Adrenal gland (tissue), 5 donors: ENCODE data around the gene HCN3.

Experiments
- POLR2A ChIP-seq, 2 donors: fragments of 450-650 bp; IDR thresholded peaks; one replicate each; pipeline ENCODE4 v1.6.1; 2017; ENCODE audit warnings: antibody characterized with exemption in 2 of 2, mild to moderate bottlenecking in 2 of 2, moderate library complexity in 1 of 2
- TF ChIP-seq, protein P1 (sequence below), 6 experiments: fragments of 450-650 bp in 4 of 6; fragments of 200-600 bp in 2 of 6; sonication (generic) in 1 of 6; IDR thresholded peaks; 1 replicate in 5 of 6; 2 replicates in 1 of 6; pipeline versions ENCODE4 v1.5.1 to v1.8.0; 2016 to 2021; ENCODE audit warnings: antibody characterized with exemption in 6 of 6, mild to moderate bottlenecking in 2 of 6, moderate library complexity in 1 of 6
- donor health status: DM: no; HTN: no; CAD: no.

DNA sequence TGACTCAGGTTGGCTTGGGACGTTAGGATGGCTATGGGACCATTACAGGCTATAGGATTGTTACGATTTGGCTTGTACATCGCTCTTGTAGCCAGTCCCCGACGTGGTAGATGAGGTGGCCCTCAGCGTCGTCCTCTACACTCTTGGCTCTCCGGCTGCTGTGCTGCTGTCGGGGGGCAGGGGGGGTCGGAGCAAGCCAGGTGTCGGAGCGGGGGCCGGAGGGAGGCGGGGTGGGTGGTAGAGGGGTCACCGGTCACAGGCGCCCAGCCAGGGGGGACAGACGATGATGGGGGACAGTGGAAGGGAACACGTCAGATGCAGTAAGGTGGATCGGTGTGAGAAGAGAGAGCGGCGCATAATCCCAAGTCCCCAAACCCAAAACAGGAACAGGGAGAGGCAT lies 8.6 kb upstream of the HCN3 start:
- TF ChIP-seq, protein P1, sequence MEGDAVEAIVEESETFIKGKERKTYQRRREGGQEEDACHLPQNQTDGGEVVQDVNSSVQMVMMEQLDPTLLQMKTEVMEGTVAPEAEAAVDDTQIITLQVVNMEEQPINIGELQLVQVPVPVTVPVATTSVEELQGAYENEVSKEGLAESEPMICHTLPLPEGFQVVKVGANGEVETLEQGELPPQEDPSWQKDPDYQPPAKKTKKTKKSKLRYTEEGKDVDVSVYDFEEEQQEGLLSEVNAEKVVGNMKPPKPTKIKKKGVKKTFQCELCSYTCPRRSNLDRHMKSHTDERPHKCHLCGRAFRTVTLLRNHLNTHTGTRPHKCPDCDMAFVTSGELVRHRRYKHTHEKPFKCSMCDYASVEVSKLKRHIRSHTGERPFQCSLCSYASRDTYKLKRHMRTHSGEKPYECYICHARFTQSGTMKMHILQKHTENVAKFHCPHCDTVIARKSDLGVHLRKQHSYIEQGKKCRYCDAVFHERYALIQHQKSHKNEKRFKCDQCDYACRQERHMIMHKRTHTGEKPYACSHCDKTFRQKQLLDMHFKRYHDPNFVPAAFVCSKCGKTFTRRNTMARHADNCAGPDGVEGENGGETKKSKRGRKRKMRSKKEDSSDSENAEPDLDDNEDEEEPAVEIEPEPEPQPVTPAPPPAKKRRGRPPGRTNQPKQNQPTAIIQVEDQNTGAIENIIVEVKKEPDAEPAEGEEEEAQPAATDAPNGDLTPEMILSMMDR (IDR thresholded peaks at IDR 0.05): no peak
- no peak for TF ChIP-seq POLR2A (IDR thresholded peaks at IDR 0.05)
